Transverse colon (tissue), 4 donors: ENCODE data around the gene JUN. TPM values are rescaled to one million over a fixed set of nuclear protein-coding genes. Genes with fewer than 3 reads are reported as not detected.
A peak's percentile ranks its signal among the peaks of the same experiment; 100 is the strongest.

ENCODE experiments used
- DNase-seq: peaks from one replicate; pipeline ENCODE4 v3.0.0-alpha.2; 2019
- H3K27ac ChIP-seq, 4 donors: fragments of 200-600 bp; sonication (generic); 2 replicates each; pipeline ENCODE4 v1.5.1; 2016 to 2018; ENCODE audit warnings: inconsistent platforms in 4 of 4
- H3K27me3 ChIP-seq: fragments of 200-600 bp; sonication (generic); 2 replicates; pipeline ENCODE4 v1.5.1; 2017; ENCODE audit warnings: inconsistent platforms
- H3K36me3 ChIP-seq, 4 donors: fragments of 200-600 bp; sonication (generic); 2 replicates each; pipeline ENCODE4 v1.5.1; 2017 to 2019; ENCODE audit warnings: inconsistent platforms in 4 of 4
- H3K4me1 ChIP-seq, 4 donors: fragments of 200-600 bp; sonication (generic); 2 replicates each; pipeline ENCODE4 v1.5.1; 2017 to 2020; ENCODE audit warnings: inconsistent platforms in 4 of 4
- H3K4me3 ChIP-seq, 4 donors: fragments of 200-600 bp; sonication (generic); 1 replicate in 1 of 4; 2 replicates in 3 of 4; pipeline versions ENCODE4 v1.5.1 to v1.6.1; 2017 to 2019; ENCODE audit warnings: inconsistent platforms in 4 of 4
- H3K9me3 ChIP-seq, 2 donors: fragments of 200-600 bp; sonication (generic); 2 replicates each; pipeline ENCODE4 v1.5.1; 2017 to 2019; ENCODE audit warnings: inconsistent platforms in 2 of 2
- CTCF ChIP-seq, 5 experiments: fragments of 200-600 bp in 3 of 5; fragments of 450-650 bp in 2 of 5; sonication (generic) in 3 of 5; IDR thresholded peaks; 1 replicate in 2 of 5; 2 replicates in 3 of 5; pipeline ENCODE4 v1.5.1; 2016 to 2017; ENCODE audit warnings: antibody characterized with exemption in 5 of 5, inconsistent platforms in 3 of 5, mild to moderate bottlenecking in 2 of 5, moderate library complexity in 1 of 5
- EP300 ChIP-seq: sonication (generic); formaldehyde crosslinking; IDR thresholded peaks from one replicate; pipeline ENCODE4 v1.6.1; 2017; ENCODE audit warnings: antibody characterized with exemption, low read depth
- POLR2A ChIP-seq: fragments of 450-650 bp; IDR thresholded peaks from one replicate; pipeline ENCODE4 v1.6.1; 2016; ENCODE audit warnings: antibody characterized with exemption, mild to moderate bottlenecking, moderate library complexity
- POLR2AphosphoS5 ChIP-seq, 3 donors: sonication (generic); formaldehyde crosslinking; IDR thresholded peaks; one replicate each; pipeline ENCODE4 v1.6.1; 2016; ENCODE audit warnings: antibody characterized with exemption in 3 of 3
- WGBS, 2 donors: methylation state at CpG; one replicate each; pipeline ENCODE4 v1.1.5; 2018; ENCODE audit warnings: low coverage in 1 of 2; 5-methylcytosine and 5-hydroxymethylcytosine counted together
- in situ Hi-C, 4 donors: fragments of 200-750 bp; cut with MboI; loops; one replicate each; pipeline versions ENCODE4 v1.15.0 to v1.15.1; 2017; ENCODE audit warnings: low sequenced_read_pairs in 3 of 4, low pct_ligation_motif_present in 1 of 4, low pct_unique_long_range_greater_than_20kb in 1 of 4
- intact Hi-C: fragments of 100-400 bp; cut with DNase I; formaldehyde crosslinking; loops from one replicate; pipeline ENCODE4 v1.15.1; 2023; ENCODE audit warnings: low total_unique reads
- total RNA-seq, 4 donors: library from RNA; depleted of rRNA; stranded (reverse); fragments of >200 nt; gene quantifications; one replicate each; pipeline ENCODE4 v1.1.0, GENCODE V29; 2016

The JUN gene
- total RNA-seq, 4 donors from 2014 or later: 315 to 440 (median 376) TPM

- H3K27me3 ChIP-seq: no peaks in the 10 kb centered on the region
- DNase-seq: peak; percentile 78
- WGBS, 2 donors: 0% methylated on average over 79 of the region's 82 CpGs; no CpG with 5 or more reads in 1 of the 2 donors
- H3K4me3 ChIP-seq: peak overlapping the region; percentile 53 to 92 (median 76)
- intact Hi-C loops: loop anchor here (5.0 to 10.0 kb wide), 4 partner anchors 292 to 972 kb away; no protein-coding TSS in a partner anchor
- H3K36me3 ChIP-seq: no peaks in the 10 kb centered on the region
- TF ChIP-seq POLR2A: peak; percentile 40
- peak in 2 of 3 donors; percentile 73 to 88 for TF ChIP-seq POLR2AphosphoS5 (IDR thresholded peaks at IDR 0.05)
- no peak for TF ChIP-seq CTCF (IDR thresholded peaks at IDR 0.05)
- no peak for TF ChIP-seq EP300
- H3K9me3 ChIP-seq: no peaks in the 10 kb centered on the region
- H3K27ac ChIP-seq: peak overlapping the region; percentile 99 to 100 (median 99)
- in situ Hi-C loops: loop anchor here in 3 of 4 donors (10.0 to 25.0 kb wide), 6 partner anchors 102 to 530 kb away; partner anchors contain the start of gene FGGY (in 2 of the 3)
- peaks cover 2 to 25% (median 15%) of the 10 kb centered on the region in 4 donors for H3K4me1 ChIP-seq
Observed at GRCh38 chr1:58782178-58783089, 1.4 kb downstream of the JUN start.

GRCh38 chr1:58781541-58782177, 2.2 kb downstream of the JUN start:
- 0% methylated on average over 32 of the region's 32 CpGs; no CpG with 5 or more reads in 1 of the 2 donors for WGBS, 2 donors

GRCh38 chr1:58780836-58781452, 2.9 kb downstream of the JUN start:
- in situ Hi-C loops: loop anchor here in 3 of 4 donors (10.0 to 25.0 kb wide), 6 partner anchors 104 to 531 kb away; partner anchors contain the start of gene FGGY (in 2 of the 3)
- H3K27me3 ChIP-seq: no peaks in the 10 kb centered on the region
- H3K4me3 ChIP-seq: peak overlapping the region; percentile 53 to 92 (median 76)
- no peaks in the 10 kb centered on the region for H3K9me3 ChIP-seq
- TF ChIP-seq POLR2AphosphoS5 (IDR thresholded peaks at IDR 0.05) (peak; percentile 60 to 93 (median 79)), CTCF (IDR thresholded peaks at IDR 0.05) (no peak), POLR2A (peak; percentile 68)
- H3K36me3 ChIP-seq: no peaks in the 10 kb centered on the region
- intact Hi-C loops: loop anchor here (5.0 to 10.0 kb wide), 4 partner anchors 294 to 974 kb away; no protein-coding TSS in a partner anchor
- peak overlapping the region; percentile 99 to 100 (median 99) for H3K27ac ChIP-seq
- no peak for DNase-seq
- H3K4me1 ChIP-seq: peaks cover 2 to 23% (median 13%) of the 10 kb centered on the region in 4 donors
- 9 to 13% methylated on average over 2 of the region's 2 CpGs for WGBS, 2 donors

More at GRCh38 chr1:58781541-58782177, 2.2 kb downstream of the JUN start:
- peak overlapping the region; percentile 53 to 92 (median 76) for H3K4me3 ChIP-seq
- no peaks in the 10 kb centered on the region for H3K9me3 ChIP-seq
- in situ Hi-C loops (loop anchor here in 3 of 4 donors (10.0 to 25.0 kb wide), 6 partner anchors 103 to 531 kb away; partner anchors contain the start of gene FGGY (in 2 of the 3)), intact Hi-C loops (loop anchor here (5.0 to 10.0 kb wide), 4 partner anchors 293 to 973 kb away; no protein-coding TSS in a partner anchor)
- TF ChIP-seq CTCF (IDR thresholded peaks at IDR 0.05) (peak; percentile 44 to 67 (median 51)), POLR2A (peak; percentile 52), EP300 (no peak), POLR2AphosphoS5 (IDR thresholded peaks at IDR 0.05) (peak; percentile 78 to 95 (median 94))
- H3K4me1 ChIP-seq: peaks cover 2 to 25% (median 15%) of the 10 kb centered on the region in 4 donors
- no peaks in the 10 kb centered on the region for H3K36me3 ChIP-seq
- H3K27me3 ChIP-seq: no peaks in the 10 kb centered on the region
- peak; percentile 77 for DNase-seq
- peak overlapping the region; percentile 99 to 100 (median 99) for H3K27ac ChIP-seq
